Measurements from ENCODE around the gene MCC.

GRCh38 chr5:113434889-113435288 lies 53.4 kb downstream of the MCC start, which contains the start of gene TSSK1B:
- TF ChIP-seq EZH2 (IDR thresholded peaks at IDR 0.05; ENCODE audit: insufficient read depth, poor library complexity, severe bottlenecking) (no peak), EZH2phosphoT487 (IDR thresholded peaks at IDR 0.05; ENCODE audit: insufficient read depth, low read depth) (no peak)
